ENCODE data around the gene CD80.
A peak's percentile ranks its signal among the peaks of the same experiment; 100 is the strongest.

CD80 gene

GRCh38 chr3:119542168-119542767 is 17.1 kb downstream of the CD80 start:
- no peak for DNase-seq

- no peak for DNase-seq
Measured at GRCh38 chr3:119541547-119541946, 17.9 kb downstream of the CD80 start.

- no peak for DNase-seq
Measured at GRCh38 chr3:119538772-119539171, 20.6 kb downstream of the CD80 start.

- DNase-seq: no peak
Measured at GRCh38 chr3:119536757-119537156, 22.7 kb downstream of the CD80 start.

- DNase-seq: no peak
Measured at GRCh38 chr3:119534296-119534695, 25.1 kb downstream of the CD80 start.

GRCh38 chr3:119531151-119531550 is 28.3 kb downstream of the CD80 start:
- no peak for DNase-seq

GRCh38 chr3:119530456-119530855 is 29.0 kb downstream of the CD80 start:
- no peak for DNase-seq

- no peak for DNase-seq
Measured at GRCh38 chr3:119529883-119530282, 29.5 kb downstream of the CD80 start.

- no peak for DNase-seq
Measured at GRCh38 chr3:119527714-119528113, 31.7 kb downstream of the CD80 start.

- no peak for DNase-seq
Measured at GRCh38 chr3:119524931-119525662, 34.3 kb downstream of the CD80 start.

GRCh38 chr3:119518026-119518425 is 41.4 kb downstream of the CD80 start:
- DNase-seq: no peak

- DNase-seq: no peak
Measured at GRCh38 chr3:119517112-119517511, 42.3 kb downstream of the CD80 start.

GRCh38 chr3:119514637-119515036 is 44.8 kb downstream of the CD80 start:
- DNase-seq: no peak

- DNase-seq: no peak
Measured at GRCh38 chr3:119510690-119511089, 48.7 kb downstream of the CD80 start.

GRCh38 chr3:119508172-119508845 is 51.1 kb downstream of the CD80 start:
- DNase-seq: no peak

- DNase-seq: no peak
Measured at GRCh38 chr3:119507404-119507803, 52.0 kb downstream of the CD80 start.

- no peak for DNase-seq
Measured at GRCh38 chr3:119506631-119507030, 52.8 kb downstream of the CD80 start.

GRCh38 chr3:119500901-119501300 is 58.5 kb downstream of the CD80 start:
- DNase-seq: no peak

- DNase-seq: no peak
Measured at GRCh38 chr3:119500265-119500664, 59.1 kb downstream of the CD80 start.

GRCh38 chr3:119498186-119499011 is 61.0 kb downstream of the CD80 start, which contains the start of gene TIMMDC1:
TSS of gene TIMMDC1 (plus strand) at chr3:119498547. CDS start at chr3:119498734, 187 bp downstream.
- peak; percentile 96 for DNase-seq

- DNase-seq: no peak
Measured at GRCh38 chr3:119497820-119498185, 61.6 kb downstream of the CD80 start.

- DNase-seq: no peak
Measured at GRCh38 chr3:119494597-119494996, 64.8 kb downstream of the CD80 start.

- no peak for DNase-seq
Measured at GRCh38 chr3:119492810-119493209, 66.6 kb downstream of the CD80 start.
